Stimulated activated CD8-positive, alpha-beta memory T cell treated with anti-CD3 and anti-CD28 coated beads, Interleukin-12 subunit alpha, Interleukin-12 subunit beta, amount 100 ng/mL, for 24 hours (primary cell): ENCODE results near the gene RBM33.

ENCODE experiments used
- DNase-seq: peaks from one replicate; pipeline ENCODE4 v3.0.0-alpha.2; 2020; ENCODE audit errors: extremely low read depth

The RBM33 gene

DNA sequence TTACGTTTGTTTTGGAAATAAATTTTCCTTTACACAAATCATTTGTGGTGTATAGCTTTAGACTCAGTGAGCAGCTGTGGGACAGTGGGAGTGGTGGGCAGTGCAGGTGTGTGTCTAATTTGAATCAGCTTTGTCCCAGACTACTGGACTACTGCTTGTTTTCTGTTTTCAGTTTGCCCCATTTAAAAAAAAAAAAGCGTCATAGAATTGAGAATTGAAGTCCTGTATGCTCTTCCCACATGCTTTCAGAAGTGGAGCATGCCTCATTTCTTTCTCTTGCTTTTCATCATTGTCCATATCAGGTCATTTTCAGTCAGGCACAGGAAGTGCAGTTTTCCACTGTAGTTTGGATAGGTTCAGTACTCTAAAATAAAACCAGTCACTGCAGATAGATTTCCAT is 101.7 kb downstream of the RBM33 start:
- DNase-seq, result no peak

DNA sequence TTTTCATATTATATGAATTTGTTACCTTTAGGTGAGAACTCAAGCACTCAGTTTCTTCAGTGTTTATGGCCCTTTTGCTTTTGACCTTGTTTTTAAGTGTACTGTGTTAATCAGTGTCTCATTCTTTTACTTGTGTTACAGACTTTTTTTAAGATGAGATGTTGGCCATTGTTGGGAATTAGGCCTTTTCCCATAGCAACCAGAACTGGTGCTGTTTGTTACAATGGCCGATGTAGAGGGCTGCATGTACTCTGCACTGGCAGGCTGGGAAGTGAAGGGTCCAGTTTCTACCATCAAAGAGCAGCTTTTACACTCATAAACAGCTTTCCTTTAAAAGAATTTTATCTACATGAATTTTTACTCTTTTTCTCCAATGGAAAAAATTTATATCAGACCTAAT is 102.7 kb downstream of the RBM33 start:
- no peak for DNase-seq

- DNase-seq, result no peak
These were observed 105.1 kb downstream of the RBM33 start for GRCh38 chr7:155749578-155749977.

DNA sequence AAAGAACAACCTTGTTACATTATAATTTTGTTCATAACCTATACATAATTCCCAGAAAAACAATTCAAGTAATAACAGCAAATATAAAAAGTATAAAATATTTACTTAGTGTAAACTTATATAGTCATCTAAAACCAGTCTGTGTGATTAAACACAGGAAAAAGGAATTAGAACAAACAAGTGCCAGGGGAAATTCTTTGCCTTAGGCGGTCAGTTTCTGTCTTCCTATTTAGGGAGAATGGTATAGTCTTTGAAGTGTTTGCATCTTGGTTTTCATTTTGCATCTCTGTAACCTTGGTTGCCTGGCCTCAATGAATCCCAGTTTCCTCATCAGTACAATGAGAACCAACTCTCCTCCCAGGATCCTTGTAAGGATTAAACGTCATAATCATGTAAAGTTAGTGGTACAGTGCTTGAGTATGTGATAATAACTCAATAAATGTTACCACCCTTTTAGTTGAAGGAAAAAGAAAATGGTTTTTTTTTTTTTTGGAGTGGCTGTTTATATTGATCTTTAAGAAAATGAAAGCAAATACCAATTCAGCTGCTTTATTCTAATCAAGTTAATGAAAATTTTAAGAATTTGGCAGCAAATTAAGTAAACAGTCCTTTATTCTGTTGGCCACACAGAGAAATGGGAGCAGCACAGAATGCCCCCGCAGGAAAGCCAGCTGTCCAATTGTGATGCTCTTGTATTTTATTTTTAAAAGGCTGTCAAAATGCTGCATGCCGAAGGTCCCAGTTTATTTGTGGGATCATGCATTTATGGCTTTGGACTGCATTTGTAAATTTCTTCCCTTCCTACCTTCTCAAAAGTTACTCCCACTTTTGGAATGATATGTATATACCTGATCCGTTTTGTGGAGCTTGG is 106.0 kb downstream of the RBM33 start:
- no peak for DNase-seq

DNA sequence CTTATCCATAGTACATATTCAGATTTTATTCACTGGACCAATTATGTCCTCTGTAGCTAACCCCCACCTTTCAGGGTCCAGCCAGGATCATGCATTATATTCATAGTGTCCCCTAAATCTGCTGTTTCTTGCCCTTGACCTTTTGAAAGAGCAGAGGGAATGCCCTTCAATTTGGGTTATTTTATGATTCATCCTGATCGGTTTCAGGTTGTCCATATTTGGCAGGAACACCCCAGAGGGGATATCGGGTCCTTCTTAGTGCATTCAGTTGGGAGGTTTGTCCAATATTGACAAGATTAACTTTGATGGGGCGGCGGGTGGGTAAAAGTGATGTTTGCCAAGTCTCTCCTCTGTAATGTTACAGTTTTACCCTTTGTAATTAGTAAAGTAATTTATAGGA is 106.9 kb downstream of the RBM33 start:
- DNase-seq, result no peak

DNA sequence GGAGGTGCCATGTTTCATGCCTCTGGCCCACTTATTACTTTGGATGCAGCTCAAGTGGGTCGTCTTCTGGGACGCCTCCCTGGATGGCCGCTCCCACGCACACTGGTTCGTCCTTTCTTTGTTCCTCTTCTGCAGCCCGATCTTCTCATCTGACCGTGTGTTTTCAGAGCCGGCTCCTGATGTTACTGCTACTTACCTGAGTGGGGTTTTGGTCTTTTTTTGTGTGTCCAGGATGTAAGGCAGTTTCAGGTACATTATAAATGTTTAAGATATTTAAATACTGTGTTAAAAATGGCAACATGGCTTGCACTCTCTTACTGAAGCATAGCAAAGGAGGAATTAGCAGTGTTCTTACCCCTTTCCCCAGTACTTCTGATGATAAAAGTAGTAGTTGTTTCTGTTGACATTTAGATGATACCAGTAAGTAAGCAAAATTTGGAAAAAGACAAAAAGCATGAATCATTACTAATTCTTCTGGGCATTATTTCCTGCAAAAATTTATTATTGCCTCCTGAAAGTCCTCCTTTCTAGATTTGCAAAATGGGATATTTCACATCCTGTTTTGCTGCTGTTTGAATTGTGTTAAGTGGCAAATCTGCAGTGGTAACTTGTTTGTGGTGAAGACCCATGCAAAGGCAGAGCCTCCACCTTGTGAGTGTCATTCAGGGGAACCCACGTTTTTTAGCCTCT is 108.4 kb downstream of the RBM33 start:
- DNase-seq, result no peak

GRCh38 chr7:155753446-155753965 is 109.0 kb downstream of the RBM33 start:
- no peak for DNase-seq

DNA sequence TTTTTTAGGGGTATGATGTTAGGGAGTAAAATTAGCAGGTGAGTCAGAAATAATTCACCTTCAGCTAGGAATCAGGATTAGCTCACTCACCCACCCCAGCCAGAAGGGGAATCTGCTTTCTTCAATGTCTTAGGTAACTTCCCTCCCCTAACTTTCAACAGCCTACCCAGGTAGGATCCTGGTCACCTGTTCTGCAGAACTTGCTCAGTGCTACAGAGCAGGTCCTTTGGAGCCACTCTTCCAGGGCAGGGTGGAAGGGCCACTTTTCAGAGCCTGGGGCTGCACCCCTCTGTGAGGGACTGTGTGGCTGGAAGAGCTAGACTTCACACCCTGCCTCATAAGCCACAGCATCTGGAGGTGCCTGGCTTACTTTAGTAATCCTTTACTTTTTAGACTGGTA is 109.7 kb downstream of the RBM33 start:
- no peak for DNase-seq

GRCh38 chr7:155755026-155755425 is 110.6 kb downstream of the RBM33 start:
- no peak for DNase-seq

DNA sequence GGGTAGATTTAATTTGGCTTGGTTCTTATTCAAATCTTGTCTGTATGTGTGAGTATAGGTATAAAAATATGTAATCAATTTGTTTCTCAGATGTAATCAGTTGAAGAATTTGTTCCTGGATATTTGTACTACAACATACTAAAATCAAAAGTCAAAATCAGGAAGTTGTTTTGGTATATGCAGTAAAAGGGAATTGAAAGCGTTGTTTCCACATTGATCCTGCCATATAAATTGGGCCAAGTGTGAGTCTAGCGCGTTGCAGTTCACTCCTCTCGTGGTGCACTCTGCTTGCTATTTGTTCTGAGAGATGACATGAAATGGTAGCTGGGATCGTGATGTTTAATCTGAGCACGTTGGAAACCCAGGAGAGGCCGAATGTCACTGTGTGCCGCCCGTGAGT is 111.9 kb downstream of the RBM33 start:
- no peak for DNase-seq

- DNase-seq, result no peak
These were observed 113.9 kb downstream of the RBM33 start for GRCh38 chr7:155758348-155758747.

DNA sequence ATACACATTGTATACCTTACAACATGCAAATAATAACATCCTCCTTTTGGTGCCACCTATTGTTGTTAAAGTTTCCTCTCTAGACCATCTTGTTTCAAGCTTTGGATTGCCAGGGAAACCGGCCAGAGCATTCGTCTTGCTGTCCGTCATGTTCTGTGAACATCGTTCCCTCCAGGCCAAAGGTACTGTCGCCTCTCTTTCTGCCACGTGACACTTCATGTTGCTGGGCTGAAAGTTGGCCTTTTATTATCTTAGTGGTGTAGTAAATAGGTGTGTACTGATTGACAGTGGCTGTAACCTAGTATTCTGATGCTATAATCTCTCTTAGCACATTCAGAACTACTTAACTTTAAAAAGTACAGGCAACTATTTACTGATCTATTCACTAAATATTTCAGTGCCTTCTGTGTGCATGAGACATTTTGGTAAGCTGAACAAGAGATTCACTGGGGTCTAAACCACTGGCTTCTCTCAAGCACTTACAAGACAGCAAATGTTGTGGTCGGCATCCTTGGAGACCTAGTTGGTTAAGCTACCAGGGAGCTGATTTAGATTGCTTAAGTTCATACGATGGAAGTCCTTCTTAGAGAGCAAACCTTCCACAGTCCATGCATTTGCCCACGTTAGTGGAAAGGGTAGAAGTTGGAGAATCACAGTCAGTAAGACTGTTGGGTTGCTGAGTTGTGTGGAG is 115.4 kb downstream of the RBM33 start:
- no peak for DNase-seq

- no peak for DNase-seq
These were observed 116.7 kb downstream of the RBM33 start for GRCh38 chr7:155761162-155761561.

DNA sequence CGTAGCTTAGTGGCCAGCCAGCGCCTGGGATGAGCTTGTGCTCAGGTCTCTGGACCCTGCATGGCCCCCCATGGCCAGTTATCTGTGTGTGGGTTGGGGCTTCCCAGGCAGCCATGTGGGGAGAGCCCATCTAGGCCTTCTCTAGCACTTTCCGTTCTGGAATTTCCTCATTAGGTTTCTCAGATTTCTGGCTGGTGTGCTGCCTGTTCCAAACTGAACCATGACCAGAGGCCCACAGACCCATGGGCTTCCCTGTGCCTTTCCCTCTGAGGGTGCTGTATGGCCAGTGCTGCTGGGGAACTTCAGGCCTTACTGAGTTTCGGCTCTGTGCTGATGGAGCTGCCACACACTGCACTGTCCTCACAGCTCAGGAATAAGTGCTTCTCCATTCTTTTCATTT is 117.6 kb downstream of the RBM33 start:
- no peak for DNase-seq

DNA sequence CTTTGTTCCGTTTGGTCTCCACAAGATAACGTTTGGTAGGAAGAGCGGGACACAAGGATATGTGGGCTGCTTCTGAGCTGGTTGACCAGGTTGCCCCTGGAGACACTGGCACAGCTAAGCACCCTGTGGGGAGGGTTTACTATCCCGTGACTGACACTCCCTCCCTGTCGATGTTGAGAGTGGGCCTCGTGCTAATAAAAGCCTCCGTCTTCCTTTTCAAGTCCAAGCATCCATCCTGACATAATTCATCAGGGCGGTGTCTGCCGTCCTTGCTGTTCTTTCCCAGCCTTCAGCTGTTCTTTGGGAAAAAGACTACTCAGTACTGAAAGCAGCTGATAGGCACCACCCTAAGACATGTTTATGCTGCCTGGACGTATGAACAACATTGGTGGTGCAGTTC is 118.2 kb downstream of the RBM33 start:
- DNase-seq, result no peak

GRCh38 chr7:155763122-155763521 is 118.7 kb downstream of the RBM33 start:
- DNase-seq, result no peak

- DNase-seq, result no peak
These were observed 119.4 kb downstream of the RBM33 start for GRCh38 chr7:155763691-155764437.

- no peak for DNase-seq
These were observed 120.0 kb downstream of the RBM33 start for GRCh38 chr7:155764438-155764793.

DNA sequence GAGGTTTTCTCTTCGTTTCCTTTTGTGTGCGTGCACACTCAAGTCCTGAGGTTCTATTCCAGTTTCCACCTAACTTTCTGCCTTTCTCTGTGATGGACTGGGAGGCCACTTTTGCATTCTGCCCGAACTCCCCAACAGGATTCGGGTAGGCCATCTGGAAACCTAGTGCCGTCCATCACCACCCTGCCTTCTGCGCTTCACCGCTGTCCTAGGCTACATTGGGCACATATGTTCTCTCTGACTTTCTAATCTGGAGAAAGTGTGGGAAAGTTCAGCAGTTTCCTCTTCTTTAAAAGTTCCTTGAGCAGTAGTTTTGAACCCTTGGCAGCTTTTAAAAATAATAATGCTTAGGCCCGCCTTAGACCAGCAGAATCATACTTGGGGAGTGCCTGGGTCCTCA is 121.0 kb downstream of the RBM33 start:
- no peak for DNase-seq

GRCh38 chr7:155766386-155766785 is 121.9 kb downstream of the RBM33 start:
- DNase-seq, result no peak

- no peak for DNase-seq
These were observed 122.8 kb downstream of the RBM33 start for GRCh38 chr7:155766966-155767916.
